GM12891 (cell line): ENCODE results near the gene PPP1R3F.

Experiments used
- POLR2A ChIP-seq: IDR thresholded peaks from 2 replicates; pipeline ENCODE4 v1.6.1; 2011; ENCODE audit warnings: low read depth, low read length, control low read depth
- POLR2AphosphoS5 ChIP-seq: IDR thresholded peaks from 2 replicates; pipeline ENCODE4 v1.6.1; 2011; ENCODE audit warnings: low read depth, low read length, control low read depth
- POU2F2 ChIP-seq: IDR thresholded peaks from 2 replicates; pipeline ENCODE4 v1.6.1; 2011; ENCODE audit warnings: low read depth, mild to moderate bottlenecking, control low read depth, low read length, moderate library complexity
- TAF1 ChIP-seq: IDR thresholded peaks from 2 replicates; pipeline ENCODE4 v1.6.1; 2011; ENCODE audit warnings: low read depth, low read length, control low read depth

GRCh38 chrX:49247916-49248811 is 21.4 kb upstream of the PPP1R3F start:
- no peak for TF ChIP-seq POU2F2
- no peak for TF ChIP-seq TAF1
- TF ChIP-seq POLR2A: no peak
- TF ChIP-seq POLR2AphosphoS5: no peak
